ENCODE results near the gene S100A7.

- TF ChIP-seq CTCF (IDR thresholded peaks at IDR 0.05), result no peak
- no peak for TF ChIP-seq POLR2A (IDR thresholded peaks at IDR 0.05)
Measured at GRCh38 chr1:153506831-153507413, 46.5 kb upstream of the S100A7 start.
